A549 (cell line): ENCODE measurements around the gene ENTPD6.

Experiments used
- BHLHE40 ChIP-seq: IDR thresholded peaks from 2 replicates; pipeline ENCODE4 v1.6.1; 2012; ENCODE audit warnings: low read depth, low read length, inconsistent platforms
- CTCF ChIP-seq: fragments of >200 bp; sonication (Bioruptor Twin); formaldehyde crosslinking; IDR thresholded peaks from 3 replicates; pipeline ENCODE4 v1.5.1; 2016
- EP300 ChIP-seq, 2 experiments: fragments of >200 bp; sonication (Bioruptor Twin); formaldehyde crosslinking; IDR thresholded peaks; 2 replicates in 1 of 2; 3 replicates in 1 of 2; pipeline ENCODE4 v1.6.1; 2016 to 2017
- NFE2L2 ChIP-seq: fragments of 150-350 bp; conservative IDR thresholded peaks from 2 replicates; pipeline ENCODE4 v1.6.1; 2014; ENCODE audit warnings: low read length
- PBX3 ChIP-seq: IDR thresholded peaks from 2 replicates; pipeline ENCODE4 v1.6.1; 2012
- POLR2A ChIP-seq: IDR thresholded peaks from 2 replicates; pipeline ENCODE4 v1.6.1; 2012; ENCODE audit warnings: mild to moderate bottlenecking, low read length
- RAD21 ChIP-seq, 2 experiments: fragments of >200 bp in 1 of 2; sonication (Bioruptor Twin) in 1 of 2; formaldehyde crosslinking in 1 of 2; IDR thresholded peaks in 1 of 2; conservative IDR thresholded peaks in 1 of 2; 2 replicates in 1 of 2; 3 replicates in 1 of 2; pipeline ENCODE4 v1.6.1; 2012 to 2018; ENCODE audit warnings: inconsistent platforms in 1 of 2
- RNF2 ChIP-seq: fragments of 200-600 bp; sonication (generic); IDR thresholded peaks from 2 replicates; pipeline ENCODE4 v1.6.1; 2016; ENCODE audit warnings: low read depth, mild to moderate bottlenecking, antibody characterized with exemption, moderate library complexity, borderline replicate concordance
- TF ChIP-seq, protein P1 (sequence below): fragments of >200 bp; sonication (Bioruptor Twin); formaldehyde crosslinking; IDR thresholded peaks from 3 replicates; pipeline ENCODE4 v1.6.1; 2016

- TF ChIP-seq EP300 (IDR thresholded peaks at IDR 0.05) (no peak), CTCF (no peak), POLR2A (no peak), RAD21 (conservative IDR thresholded peaks at IDR 0.05 in 1 of 2, IDR thresholded peaks at IDR 0.05 in 1 of 2) (no peak), RNF2 (no peak), PBX3 (no peak), NFE2L2 (no peak), BHLHE40 (no peak)
- TF ChIP-seq, protein P1, sequence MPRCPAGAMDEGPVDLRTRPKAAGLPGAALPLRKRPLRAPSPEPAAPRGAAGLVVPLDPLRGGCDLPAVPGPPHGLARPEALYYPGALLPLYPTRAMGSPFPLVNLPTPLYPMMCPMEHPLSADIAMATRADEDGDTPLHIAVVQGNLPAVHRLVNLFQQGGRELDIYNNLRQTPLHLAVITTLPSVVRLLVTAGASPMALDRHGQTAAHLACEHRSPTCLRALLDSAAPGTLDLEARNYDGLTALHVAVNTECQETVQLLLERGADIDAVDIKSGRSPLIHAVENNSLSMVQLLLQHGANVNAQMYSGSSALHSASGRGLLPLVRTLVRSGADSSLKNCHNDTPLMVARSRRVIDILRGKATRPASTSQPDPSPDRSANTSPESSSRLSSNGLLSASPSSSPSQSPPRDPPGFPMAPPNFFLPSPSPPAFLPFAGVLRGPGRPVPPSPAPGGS, result no peak
Observed at GRCh38 chr20:25150016-25150415, 45.5 kb upstream of the ENTPD6 start.
